Measurements from ENCODE around the gene ZNF554. TPM values are rescaled to one million over a fixed set of nuclear protein-coding genes. Genes with fewer than 3 reads are reported as not detected.
A peak's percentile ranks its signal among the peaks of the same experiment; 100 is the strongest.

Gene ZNF554
- total RNA-seq, result 1 to 10 TPM; 2.1 to 5.3 (median 2.6) TPM

- H3K4me3 ChIP-seq, result peak within 1 kb of the TSS; percentile 64 to 83 (median 74)
- H3K27me3 ChIP-seq, result no peaks in the 10 kb centered on the region
- in situ Hi-C loops (cut with MboI; ENCODE audit: low sequenced_read_pairs in 4 of 4), result loop anchor here in 1 of 4 donors (10.0 kb wide), 1 partner anchor 55 kb away; no protein-coding TSS in a partner anchor
- intact Hi-C loops (cut with DNase I; ENCODE audit: low total_unique reads), result loop anchor here (1.0 kb wide), 2 partner anchors 22 to 34 kb away; partner anchors contain the start of genes THOP1 and ZNF555
- peak in 1 of 2 donors; percentile 35 for TF ChIP-seq POLR2A (IDR thresholded peaks at IDR 0.05)
- TF ChIP-seq, protein P1, sequence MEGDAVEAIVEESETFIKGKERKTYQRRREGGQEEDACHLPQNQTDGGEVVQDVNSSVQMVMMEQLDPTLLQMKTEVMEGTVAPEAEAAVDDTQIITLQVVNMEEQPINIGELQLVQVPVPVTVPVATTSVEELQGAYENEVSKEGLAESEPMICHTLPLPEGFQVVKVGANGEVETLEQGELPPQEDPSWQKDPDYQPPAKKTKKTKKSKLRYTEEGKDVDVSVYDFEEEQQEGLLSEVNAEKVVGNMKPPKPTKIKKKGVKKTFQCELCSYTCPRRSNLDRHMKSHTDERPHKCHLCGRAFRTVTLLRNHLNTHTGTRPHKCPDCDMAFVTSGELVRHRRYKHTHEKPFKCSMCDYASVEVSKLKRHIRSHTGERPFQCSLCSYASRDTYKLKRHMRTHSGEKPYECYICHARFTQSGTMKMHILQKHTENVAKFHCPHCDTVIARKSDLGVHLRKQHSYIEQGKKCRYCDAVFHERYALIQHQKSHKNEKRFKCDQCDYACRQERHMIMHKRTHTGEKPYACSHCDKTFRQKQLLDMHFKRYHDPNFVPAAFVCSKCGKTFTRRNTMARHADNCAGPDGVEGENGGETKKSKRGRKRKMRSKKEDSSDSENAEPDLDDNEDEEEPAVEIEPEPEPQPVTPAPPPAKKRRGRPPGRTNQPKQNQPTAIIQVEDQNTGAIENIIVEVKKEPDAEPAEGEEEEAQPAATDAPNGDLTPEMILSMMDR (IDR thresholded peaks at IDR 0.05 in 4 of 5, conservative IDR thresholded peaks at IDR 0.05 in 1 of 5), result peak; percentile 97
- H3K27ac ChIP-seq, result peak within 1 kb of the TSS; percentile 36 to 78 (median 62)
- DNase-seq, result peak; percentile 93 to 95
- peaks cover 0 to 14% of the 10 kb centered on the region in 2 donors for H3K36me3 ChIP-seq
- H3K4me1 ChIP-seq, result peaks cover 0 to 8% of the 10 kb centered on the region in 2 donors
- H3K9me3 ChIP-seq, result no peaks in the 10 kb centered on the region
- ATAC-seq, result peak; percentile 91 to 95
These were observed at the start of gene ZNF554 for GRCh38 chr19:2819540-2820111. TSS of gene ZNF554 (plus strand) at chr19:2819868. CDS start at chr19:2820072, 204 bp downstream.

GRCh38 chr19:2770055-2771013 is 49.3 kb upstream of the ZNF554 start:
- peak; percentile 52 to 72 for ATAC-seq
- no peak for TF ChIP-seq POLR2A (IDR thresholded peaks at IDR 0.05)
- TF ChIP-seq, protein P1 (IDR thresholded peaks at IDR 0.05 in 4 of 5, conservative IDR thresholded peaks at IDR 0.05 in 1 of 5), result no peak
- in situ Hi-C loops (cut with MboI; ENCODE audit: low sequenced_read_pairs in 4 of 4), result no loop called here
- Histone ChIP-seq H3K4me1 (peaks cover 34 to 50% of the 10 kb centered on the region in 2 donors), H3K27ac (peak overlapping the region; percentile 53 to 81 (median 70)), H3K4me3 (peak overlapping the region in 1 of 4 donors; percentile 1), H3K27me3 (no peaks in the 10 kb centered on the region), H3K9me3 (no peaks in the 10 kb centered on the region), H3K36me3 (peaks cover 0 to 25% of the 10 kb centered on the region in 2 donors)
- intact Hi-C loops (cut with DNase I; ENCODE audit: low total_unique reads), result no loop called here
- peak in 1 of 2 donors; percentile 68 for DNase-seq

DNA sequence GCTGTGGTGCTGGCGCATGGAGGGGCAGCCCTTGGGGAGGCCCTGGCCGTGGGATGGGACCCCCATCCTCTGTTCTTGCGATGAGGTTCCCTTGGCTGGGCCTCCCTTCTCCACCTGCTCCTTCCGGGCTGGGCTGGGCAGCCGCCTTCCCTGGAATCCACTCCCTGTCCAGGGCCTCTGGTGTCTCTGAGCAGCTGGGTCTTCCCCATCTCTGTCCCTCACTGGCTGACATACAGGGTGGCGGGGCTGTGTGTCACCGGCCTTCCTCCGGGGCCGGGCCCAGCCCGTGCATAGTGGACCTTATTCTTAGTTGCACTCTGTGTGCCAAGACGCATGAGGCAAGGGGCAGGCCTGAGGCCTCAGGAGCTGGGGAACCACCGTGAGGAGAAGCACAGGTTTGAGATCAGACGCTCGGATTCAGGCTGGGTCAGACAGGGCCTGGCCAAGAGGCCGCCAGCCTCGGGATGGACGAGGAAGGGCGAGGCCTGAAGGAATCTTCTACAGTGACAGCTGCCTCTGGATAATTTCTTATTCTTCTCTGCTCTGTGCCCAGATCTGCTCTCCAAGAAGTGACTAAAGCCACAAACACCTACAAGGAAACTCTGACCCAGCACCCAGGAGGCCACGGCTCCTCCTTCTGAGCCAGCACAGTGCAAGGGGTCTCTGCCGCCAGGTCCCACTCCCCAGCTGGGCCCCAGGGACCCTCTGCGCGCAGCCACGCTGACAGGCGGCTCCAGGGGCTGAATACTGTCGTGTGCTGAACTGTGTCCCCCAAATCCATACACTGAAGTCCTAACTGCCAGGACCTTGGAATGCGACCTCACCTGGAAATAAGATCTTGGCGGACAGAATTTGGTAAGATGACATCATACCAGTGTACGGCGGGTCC is 47.6 kb upstream of the ZNF554 start:
- H3K9me3 ChIP-seq, result no peaks in the 10 kb centered on the region
- H3K27me3 ChIP-seq, result no peaks in the 10 kb centered on the region
- in situ Hi-C loops (cut with MboI; ENCODE audit: low sequenced_read_pairs in 4 of 4), result no loop called here
- H3K4me3 ChIP-seq, result no peak overlapping the region
- no peak for TF ChIP-seq POLR2A (IDR thresholded peaks at IDR 0.05)
- TF ChIP-seq, protein P1 (IDR thresholded peaks at IDR 0.05 in 4 of 5, conservative IDR thresholded peaks at IDR 0.05 in 1 of 5), result no peak
- intact Hi-C loops (cut with DNase I; ENCODE audit: low total_unique reads), result no loop called here
- H3K27ac ChIP-seq, result peak overlapping the region; percentile 53 to 81 (median 70)
- peak; percentile 22 to 61 for ATAC-seq
- DNase-seq, result peak in 1 of 2 donors; percentile 74
- H3K4me1 ChIP-seq, result peaks cover 40 to 60% of the 10 kb centered on the region in 2 donors
- H3K36me3 ChIP-seq, result peaks cover 0 to 8% of the 10 kb centered on the region in 2 donors

GRCh38 chr19:2774083-2774679 is 45.5 kb upstream of the ZNF554 start:
- no peak for ATAC-seq
- peak overlapping the region; percentile 73 to 90 (median 80) for H3K27ac ChIP-seq
- H3K27me3 ChIP-seq, result no peaks in the 10 kb centered on the region
- TF ChIP-seq POLR2A (IDR thresholded peaks at IDR 0.05), result no peak
- TF ChIP-seq, protein P1 (IDR thresholded peaks at IDR 0.05 in 4 of 5, conservative IDR thresholded peaks at IDR 0.05 in 1 of 5), result no peak
- H3K36me3 ChIP-seq, result no peaks in the 10 kb centered on the region
- DNase-seq, result peak in 1 of 2 donors; percentile 32
- H3K9me3 ChIP-seq, result no peaks in the 10 kb centered on the region
- H3K4me3 ChIP-seq, result no peak overlapping the region
- intact Hi-C loops (cut with DNase I; ENCODE audit: low total_unique reads), result no loop called here
- H3K4me1 ChIP-seq, result peaks cover 49 to 76% of the 10 kb centered on the region in 2 donors
- in situ Hi-C loops (cut with MboI; ENCODE audit: low sequenced_read_pairs in 4 of 4), result no loop called here
